HG02973 (cell line): ENCODE results near the gene KLHL22.
"Not testable (repeated sequence)": the region's sequence is repeated elsewhere in the genome, so short reads cannot be mapped to it uniquely, and the experiment has no call there.

Experiments
- ATAC-seq: cut with Tn5 transposase; IDR thresholded peaks from one replicate; pipeline ENCODE4 v1.9.1; 2021; ENCODE audit warnings: moderate library complexity; ENCODE audit not compliant: unreplicated experiment

Gene KLHL22

GRCh38 chr22:20451129-20451778 lies 44.3 kb downstream of the KLHL22 start:
- ATAC-seq: not testable (repeated sequence)

GRCh38 chr22:20450551-20450906 lies 45.1 kb downstream of the KLHL22 start:
- ATAC-seq: no peak

- no peak for ATAC-seq
Observed at GRCh38 chr22:20449819-20450550, 45.6 kb downstream of the KLHL22 start.

GRCh38 chr22:20448630-20449029 lies 47.0 kb downstream of the KLHL22 start:
- no peak for ATAC-seq

GRCh38 chr22:20446383-20446970 lies 49.1 kb downstream of the KLHL22 start:
- ATAC-seq: no peak

- ATAC-seq: no peak
Observed at GRCh38 chr22:20444325-20444724, 51.3 kb downstream of the KLHL22 start.

DNA sequence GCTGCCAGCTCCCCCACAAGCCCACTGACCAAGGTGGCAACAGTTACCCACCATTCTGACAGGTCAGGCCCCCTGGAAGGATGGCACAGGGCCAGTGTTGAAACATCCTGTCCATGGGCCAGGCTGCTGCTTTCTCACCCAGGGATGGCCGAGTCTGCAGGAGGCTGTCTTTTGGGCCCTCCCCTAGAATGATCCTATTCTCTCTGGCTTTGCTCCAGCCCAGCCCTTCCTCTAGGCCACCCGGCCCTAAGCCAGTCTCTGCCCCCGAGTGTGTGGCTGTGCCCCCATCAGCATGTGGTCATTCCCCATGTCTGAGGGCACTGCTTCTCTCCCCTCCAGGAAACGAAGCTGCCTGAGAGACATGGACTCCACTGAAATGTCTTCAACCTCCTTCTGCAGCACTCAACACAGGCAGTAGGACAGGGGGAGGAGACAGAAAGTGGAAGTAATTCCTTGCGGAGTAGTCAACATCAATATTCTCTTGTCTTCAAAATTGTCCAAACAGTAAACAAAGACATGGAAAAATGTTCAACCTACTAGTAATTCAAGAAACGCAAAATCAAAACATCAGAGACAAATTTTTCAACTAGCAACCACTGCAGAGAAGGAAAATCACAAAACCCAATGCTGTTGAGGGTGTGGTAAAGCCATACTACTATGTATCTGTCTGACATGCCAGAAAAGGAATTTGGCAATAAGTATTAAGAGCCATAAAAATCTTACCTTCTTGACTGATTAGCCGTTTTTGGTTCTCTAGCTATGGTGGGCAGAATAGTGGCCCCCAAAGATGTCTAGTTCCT lies 52.9 kb downstream of the KLHL22 start:
- ATAC-seq: no peak

- no peak for ATAC-seq
Observed at GRCh38 chr22:20441631-20442484, 53.7 kb downstream of the KLHL22 start.

DNA sequence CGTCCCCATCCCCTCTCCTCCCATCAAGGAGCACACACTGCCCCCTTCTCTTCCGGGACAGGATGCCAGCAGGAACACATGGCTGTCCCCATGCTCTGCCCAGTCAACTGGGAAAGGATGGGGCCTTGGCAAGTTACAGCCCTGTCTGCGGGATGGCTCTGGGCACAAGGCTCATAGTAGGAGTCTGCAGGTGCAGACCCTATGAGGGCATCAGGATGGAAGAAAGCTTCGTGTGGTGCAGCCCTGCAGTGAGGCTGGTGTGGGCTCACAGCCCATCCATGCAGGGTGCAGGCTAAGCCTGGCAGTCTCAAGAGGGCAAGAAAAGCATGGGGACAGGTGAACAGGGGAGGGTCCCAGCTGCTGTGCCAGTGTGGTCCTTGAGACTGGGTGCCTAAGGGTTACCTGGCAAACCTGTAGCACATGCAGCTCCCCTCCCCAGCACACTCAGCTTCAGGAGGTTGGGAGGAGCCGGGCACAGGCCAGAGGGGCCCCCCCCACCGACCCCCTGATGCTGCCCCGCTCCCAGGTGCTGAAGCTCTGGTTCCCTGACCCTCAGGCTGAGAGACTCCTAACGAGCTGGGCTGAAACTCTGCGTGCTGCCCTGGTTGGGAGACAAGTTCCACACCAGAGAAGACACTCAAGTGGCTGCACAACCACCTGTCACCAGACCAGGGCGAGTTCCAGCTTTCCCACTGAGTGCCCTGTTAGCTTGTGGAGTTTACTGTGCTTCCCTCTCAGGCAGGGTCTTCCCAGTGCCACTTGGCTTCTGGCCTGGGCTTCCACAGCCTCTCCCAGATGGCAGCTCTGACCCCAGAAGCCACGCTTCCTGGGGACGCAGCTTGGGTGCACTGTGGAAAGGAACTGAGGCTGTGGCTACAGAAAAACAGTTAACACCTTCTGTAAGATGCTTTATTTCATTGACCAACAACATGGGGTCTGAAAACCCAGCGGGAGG lies 54.7 kb downstream of the KLHL22 start:
- no peak for ATAC-seq

GRCh38 chr22:20439928-20440575 lies 55.5 kb downstream of the KLHL22 start:
- ATAC-seq: no peak

GRCh38 chr22:20439556-20439927 lies 56.1 kb downstream of the KLHL22 start:
- ATAC-seq: no peak

DNA sequence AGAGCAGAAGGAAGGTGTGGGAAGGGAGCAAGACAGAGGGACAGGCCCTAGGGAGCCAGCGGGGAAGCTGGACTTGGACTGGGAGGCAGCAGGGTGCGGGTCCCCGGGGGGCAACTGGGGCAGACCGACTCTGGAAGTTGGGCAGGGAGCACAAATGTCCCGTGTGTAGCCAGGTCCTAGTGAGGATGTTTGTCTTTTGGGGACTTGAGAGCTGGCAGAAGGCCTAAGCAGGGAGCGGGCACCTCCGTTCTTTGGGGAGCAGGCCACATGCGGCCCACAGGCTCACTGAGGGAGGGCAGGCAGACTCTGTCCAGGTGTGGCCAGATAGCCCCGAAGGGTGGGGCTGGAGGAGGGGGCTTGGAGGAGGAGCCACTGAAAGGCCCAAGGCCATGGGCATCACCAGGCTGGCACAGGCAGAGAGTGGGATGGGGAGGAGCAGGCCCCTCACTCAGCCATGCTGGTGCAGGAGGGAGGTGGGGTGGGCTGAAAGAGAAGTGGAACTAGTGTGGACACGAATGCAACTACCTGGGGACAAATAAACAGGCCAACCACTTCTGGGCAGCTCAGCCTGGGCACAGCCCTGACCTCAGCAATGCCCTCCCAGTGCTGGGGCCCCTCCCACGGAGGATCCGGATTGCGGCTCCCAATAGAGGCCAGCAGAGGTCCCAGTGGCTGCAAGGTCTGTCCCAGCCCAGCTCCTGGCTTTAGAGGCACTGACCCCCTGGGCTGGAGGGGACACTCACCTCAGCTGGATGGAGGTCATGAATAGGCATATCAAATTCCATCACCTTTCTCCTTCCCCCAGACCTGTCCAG lies 56.7 kb downstream of the KLHL22 start:
- ATAC-seq: no peak

DNA sequence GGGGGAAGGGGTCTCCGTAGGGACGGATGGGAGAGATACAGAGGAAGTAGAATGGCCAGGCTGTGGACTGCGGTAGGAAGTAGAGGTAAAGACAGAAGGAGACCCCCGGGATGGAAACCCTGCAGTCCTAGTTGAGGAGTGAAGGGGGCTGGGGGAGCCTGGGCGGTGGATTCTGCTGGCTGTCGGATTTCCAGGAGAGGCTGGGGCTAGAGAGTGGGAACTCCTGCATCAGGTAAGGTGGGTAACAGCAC lies 57.2 kb downstream of the KLHL22 start:
- no peak for ATAC-seq

- ATAC-seq: no peak
Observed at GRCh38 chr22:20437613-20438426, 57.8 kb downstream of the KLHL22 start, which contains the start of gene SCARF2. TSS of gene SCARF2 (minus strand) at chr22:20437825. CDS start at chr22:20437754, 71 bp downstream.

GRCh38 chr22:20436768-20437612 lies 58.6 kb downstream of the KLHL22 start:
- ATAC-seq: no peak

DNA sequence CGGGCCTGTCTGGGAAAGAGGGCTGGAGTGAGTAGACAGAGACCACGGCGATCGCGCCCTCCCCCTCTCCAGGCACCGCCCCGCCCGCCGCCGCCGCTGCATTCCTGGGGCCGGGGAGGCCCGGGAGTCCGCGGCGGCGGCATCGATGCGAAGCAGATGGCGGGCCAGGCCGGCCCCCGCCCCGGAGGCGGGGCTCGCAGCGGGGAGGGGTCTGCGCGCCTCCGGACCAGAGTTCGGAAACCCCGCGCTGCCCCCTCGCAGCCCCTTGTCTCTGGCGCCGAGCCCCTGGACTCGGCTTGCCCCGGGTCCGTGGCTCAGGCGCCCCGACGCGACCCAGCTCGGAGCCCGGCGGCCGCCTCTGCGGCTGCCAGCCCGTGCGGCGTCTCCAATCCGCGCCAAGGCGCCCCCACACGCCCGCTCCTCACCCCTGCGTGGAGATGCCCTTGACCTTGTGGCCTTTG lies 59.3 kb downstream of the KLHL22 start:
- no peak for ATAC-seq
